Measurements from ENCODE around the gene UNC5CL. TPM values are rescaled to one million over a fixed set of nuclear protein-coding genes. Genes with fewer than 3 reads are reported as not detected.
"Not testable (repeated sequence)": the region's sequence is repeated elsewhere in the genome, so short reads cannot be mapped to it uniquely, and the experiment has no call there.

The UNC5CL gene
- total and polyA plus RNA-seq, 2 experiments from 2014 or later = 3.3 to 13.9 TPM

DNA sequence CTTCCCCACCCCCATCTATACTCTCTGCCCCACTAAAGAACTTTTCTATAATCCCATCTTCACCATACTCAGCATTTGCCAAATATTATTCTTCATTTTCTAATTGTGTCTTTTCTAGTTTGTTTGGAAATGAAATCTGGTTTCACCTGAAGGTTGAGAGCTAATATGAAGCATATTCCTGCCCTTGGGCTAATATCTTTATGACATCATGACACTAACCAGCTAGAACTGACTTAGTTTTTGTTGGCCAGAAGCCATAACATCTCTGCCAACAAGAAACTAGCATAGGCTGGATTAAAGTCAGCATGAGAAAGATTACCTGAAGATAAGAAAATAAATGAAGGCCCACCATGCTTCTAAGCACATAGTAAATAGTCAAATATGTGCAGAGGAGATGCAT, 16.7 kb downstream of the UNC5CL start:
- peaks cover 2% of the 10 kb centered on the region for H3K4me1 ChIP-seq (ENCODE audit: low read depth)
- H3K36me3 ChIP-seq = no peaks in the 10 kb centered on the region
- peak in 1 of 2 donors; percentile 13 for DNase-seq (ENCODE audit: low read depth in 1 of 2, low spot score in 1 of 2)
- H3K4me3 ChIP-seq = no peak overlapping the region
- TF ChIP-seq, protein P1, sequence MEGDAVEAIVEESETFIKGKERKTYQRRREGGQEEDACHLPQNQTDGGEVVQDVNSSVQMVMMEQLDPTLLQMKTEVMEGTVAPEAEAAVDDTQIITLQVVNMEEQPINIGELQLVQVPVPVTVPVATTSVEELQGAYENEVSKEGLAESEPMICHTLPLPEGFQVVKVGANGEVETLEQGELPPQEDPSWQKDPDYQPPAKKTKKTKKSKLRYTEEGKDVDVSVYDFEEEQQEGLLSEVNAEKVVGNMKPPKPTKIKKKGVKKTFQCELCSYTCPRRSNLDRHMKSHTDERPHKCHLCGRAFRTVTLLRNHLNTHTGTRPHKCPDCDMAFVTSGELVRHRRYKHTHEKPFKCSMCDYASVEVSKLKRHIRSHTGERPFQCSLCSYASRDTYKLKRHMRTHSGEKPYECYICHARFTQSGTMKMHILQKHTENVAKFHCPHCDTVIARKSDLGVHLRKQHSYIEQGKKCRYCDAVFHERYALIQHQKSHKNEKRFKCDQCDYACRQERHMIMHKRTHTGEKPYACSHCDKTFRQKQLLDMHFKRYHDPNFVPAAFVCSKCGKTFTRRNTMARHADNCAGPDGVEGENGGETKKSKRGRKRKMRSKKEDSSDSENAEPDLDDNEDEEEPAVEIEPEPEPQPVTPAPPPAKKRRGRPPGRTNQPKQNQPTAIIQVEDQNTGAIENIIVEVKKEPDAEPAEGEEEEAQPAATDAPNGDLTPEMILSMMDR (IDR thresholded peaks at IDR 0.05; ENCODE audit: low read depth, low read length) = no peak
- H3K27me3 ChIP-seq = no peaks in the 10 kb centered on the region
- H3K27ac ChIP-seq = no peak overlapping the region
- no peaks in the 10 kb centered on the region for H3K9me3 ChIP-seq (ENCODE audit: low read depth)

DNA sequence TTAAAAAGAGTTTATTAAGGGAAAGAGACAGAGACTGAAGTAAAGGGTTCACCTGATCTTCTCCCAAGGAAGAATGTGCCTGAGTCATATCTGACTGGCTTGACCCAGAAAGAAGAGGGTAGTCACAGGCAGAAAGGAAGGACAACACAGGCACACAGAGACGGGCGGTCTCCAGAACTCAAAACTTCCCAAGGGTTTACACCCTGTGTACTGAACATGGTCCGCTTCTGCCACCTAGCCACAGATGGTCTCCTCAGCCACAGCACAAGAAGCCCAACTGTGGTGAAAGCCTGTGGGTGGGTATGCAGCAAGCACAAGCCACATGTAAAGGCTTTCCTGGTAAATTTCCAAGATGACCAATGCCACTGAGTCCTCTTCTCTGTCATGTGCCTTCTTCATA, 17.2 kb downstream of the UNC5CL start:
- TF ChIP-seq, protein P1 (IDR thresholded peaks at IDR 0.05; ENCODE audit: low read depth, low read length) = peak; percentile 6
- no peaks in the 10 kb centered on the region for H3K27me3 ChIP-seq
- DNase-seq (ENCODE audit: low read depth in 1 of 2, low spot score in 1 of 2) = peak; percentile 25 to 40
- no peaks in the 10 kb centered on the region for H3K9me3 ChIP-seq (ENCODE audit: low read depth)
- no peak overlapping the region for H3K27ac ChIP-seq
- H3K4me1 ChIP-seq (ENCODE audit: low read depth) = no peaks in the 10 kb centered on the region
- H3K36me3 ChIP-seq = no peaks in the 10 kb centered on the region
- no peak overlapping the region for H3K4me3 ChIP-seq

DNA sequence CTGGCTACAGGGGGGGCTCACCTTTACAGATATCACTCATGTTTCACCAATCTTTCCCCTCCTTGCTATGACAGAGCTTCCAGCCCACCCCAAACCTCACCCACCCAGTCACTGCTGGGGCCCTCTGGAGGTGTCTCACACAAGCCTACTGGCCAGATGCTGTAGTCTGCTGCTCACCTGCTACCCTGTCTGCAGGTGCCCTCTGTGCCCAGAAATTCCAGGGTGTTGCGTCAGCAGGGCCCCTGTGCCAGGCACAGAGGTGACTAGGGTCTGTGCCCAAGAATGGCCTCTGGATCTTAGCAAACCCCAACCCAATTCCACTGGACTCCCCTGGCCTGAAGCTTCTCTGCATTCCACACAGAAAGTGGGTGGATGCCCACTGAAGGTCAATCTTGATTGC, 21.4 kb downstream of the UNC5CL start:
- no peak overlapping the region for H3K4me3 ChIP-seq
- no peaks in the 10 kb centered on the region for H3K36me3 ChIP-seq
- no peak for DNase-seq (ENCODE audit: low read depth in 1 of 2, low spot score in 1 of 2)
- TF ChIP-seq, protein P1 (IDR thresholded peaks at IDR 0.05; ENCODE audit: low read depth, low read length) = no peak
- no peaks in the 10 kb centered on the region for H3K27me3 ChIP-seq
- H3K4me1 ChIP-seq (ENCODE audit: low read depth) = no peaks in the 10 kb centered on the region
- H3K27ac ChIP-seq = no peak overlapping the region
- H3K9me3 ChIP-seq (ENCODE audit: low read depth) = no peaks in the 10 kb centered on the region

DNA sequence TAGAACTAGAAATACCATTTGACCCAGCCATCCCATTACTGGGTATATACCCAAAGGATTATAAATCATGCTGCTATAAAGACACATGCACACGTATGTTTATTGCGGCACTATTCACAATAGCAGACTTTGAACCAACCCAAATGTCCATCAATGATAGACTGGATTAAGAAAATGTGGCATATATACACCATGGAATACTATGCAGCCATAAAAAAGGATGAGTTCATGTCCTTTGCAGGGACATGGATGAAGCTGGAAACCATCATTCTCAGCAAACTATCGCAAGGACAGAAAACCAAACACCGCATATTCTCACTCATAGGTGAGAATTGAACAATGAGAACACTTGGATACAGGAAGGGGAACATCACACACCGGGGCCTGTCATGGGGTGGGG, 23.2 kb downstream of the UNC5CL start:
- H3K27ac ChIP-seq; H3K9me3 ChIP-seq (ENCODE audit: low read depth); H3K36me3 ChIP-seq; DNase-seq (ENCODE audit: low read depth in 1 of 2, low spot score in 1 of 2); H3K27me3 ChIP-seq; H3K4me1 ChIP-seq (ENCODE audit: low read depth); H3K4me3 ChIP-seq: not testable (repeated sequence)

DNA sequence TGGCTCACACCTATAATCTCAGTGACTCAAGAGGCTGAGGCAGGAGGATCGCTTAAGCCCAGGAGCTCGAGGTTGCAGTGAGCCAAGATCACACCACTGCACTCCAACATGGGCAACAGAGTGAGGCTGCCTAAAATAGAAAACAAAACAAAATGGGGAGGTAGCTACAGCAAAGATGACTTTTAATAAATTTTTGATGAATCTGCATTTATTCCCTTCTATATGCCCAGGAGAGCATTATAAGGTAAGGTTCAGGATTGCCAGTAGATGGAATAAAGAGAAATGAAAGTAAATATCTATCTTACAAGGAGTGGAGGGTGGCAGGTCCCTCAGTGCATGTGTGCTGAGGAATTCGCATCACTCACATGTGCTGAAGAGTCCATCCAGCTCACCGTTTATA, 24.2 kb downstream of the UNC5CL start:
- H3K4me3 ChIP-seq = no peak overlapping the region
- H3K4me1 ChIP-seq (ENCODE audit: low read depth) = no peaks in the 10 kb centered on the region
- no peaks in the 10 kb centered on the region for H3K27me3 ChIP-seq
- H3K9me3 ChIP-seq (ENCODE audit: low read depth) = no peaks in the 10 kb centered on the region
- no peak overlapping the region for H3K27ac ChIP-seq
- TF ChIP-seq, protein P1 (IDR thresholded peaks at IDR 0.05; ENCODE audit: low read depth, low read length) = no peak
- no peaks in the 10 kb centered on the region for H3K36me3 ChIP-seq
- DNase-seq (ENCODE audit: low read depth in 1 of 2, low spot score in 1 of 2) = no peak

DNA sequence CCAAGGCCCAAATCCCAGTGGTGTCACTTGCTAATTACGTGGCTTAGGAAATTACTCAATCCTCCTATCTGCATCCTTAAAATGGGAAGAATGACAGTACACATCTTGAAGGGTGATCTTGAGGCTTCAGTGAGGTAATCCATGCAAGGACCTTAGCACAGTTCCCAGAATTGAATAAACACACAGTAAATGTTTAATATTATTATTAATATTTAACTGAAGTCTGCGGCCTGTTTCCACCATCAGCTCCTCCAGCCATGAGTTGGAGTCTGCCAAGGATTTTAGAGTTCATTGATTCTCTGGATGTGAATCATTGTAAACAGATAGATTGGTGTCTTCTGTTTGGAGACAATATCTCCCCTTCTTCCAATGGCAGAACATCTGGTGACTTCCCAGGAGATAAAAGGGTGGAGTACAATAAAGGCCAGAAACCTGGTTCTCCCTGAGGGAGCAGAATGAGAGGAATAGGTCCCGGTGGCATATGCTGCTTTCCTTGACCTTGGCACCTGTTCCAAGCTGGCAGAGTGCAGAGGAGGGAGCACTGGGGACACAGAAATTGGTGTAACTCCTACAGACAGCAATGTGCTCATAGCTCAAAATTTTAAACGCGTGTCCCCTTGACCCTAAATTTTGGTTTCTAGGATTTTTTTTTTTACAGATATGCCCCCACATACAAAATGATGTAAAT, 25.4 kb downstream of the UNC5CL start:
- Histone ChIP-seq H3K9me3 (ENCODE audit: low read depth) (no peaks in the 10 kb centered on the region), H3K27ac (no peak overlapping the region), H3K4me3 (no peak overlapping the region), H3K36me3 (no peaks in the 10 kb centered on the region), H3K27me3 (no peaks in the 10 kb centered on the region), H3K4me1 (ENCODE audit: low read depth) (no peaks in the 10 kb centered on the region)
- TF ChIP-seq, protein P1 (IDR thresholded peaks at IDR 0.05; ENCODE audit: low read depth, low read length) = no peak
- DNase-seq (ENCODE audit: low read depth in 1 of 2, low spot score in 1 of 2) = no peak
